AG04450 (cell line): ENCODE measurements around the gene TADA3. TPM values are rescaled to one million over a fixed set of nuclear protein-coding genes. Genes with fewer than 3 reads are reported as not detected.

Source experiments
- CTCF ChIA-PET: fragments of 300-600, 350-600 bp; formaldehyde crosslinking; extraction: SDS; loops from one replicate; lab custom pipeline; 2022; ENCODE audit warnings: antibody characterized with exemption, inconsistent platforms; lab: Charles Lee
- POLR2A ChIA-PET: fragments of 350-600 bp; formaldehyde crosslinking; extraction: SDS; loops from one replicate; lab custom pipeline; 2021; ENCODE audit warnings: antibody characterized with exemption, inconsistent platforms; lab: Yijun Ruan, JAX
- DNase-seq: peaks from one replicate; pipeline ENCODE4 v3.0.0-alpha.2; 2011; ENCODE audit warnings: low read depth, low spot score
- H3K27ac ChIP-seq: one replicate; pipeline ENCODE4 v1.5.1; 2012; ENCODE audit warnings: low read depth, low read length, control low read depth
- H3K27me3 ChIP-seq: one replicate; pipeline ENCODE4 v1.6.0; 2012; ENCODE audit warnings: low read length; ENCODE audit not compliant: control insufficient read depth, insufficient read depth
- H3K4me3 ChIP-seq: 2 replicates; pipeline ENCODE4 v1.5.1; 2011; ENCODE audit warnings: mild to moderate bottlenecking, low read depth, low read length, control low read depth
- H3K9me3 ChIP-seq: 2 replicates; pipeline ENCODE4 v1.5.1; 2012; ENCODE audit warnings: low read length; ENCODE audit not compliant: control insufficient read depth, insufficient read depth
- polyA plus RNA-seq: library from polyadenylated mRNA; depleted of rRNA; stranded (reverse); fragments of >200 nt; gene quantifications from 2 replicates; pipeline ENCODE4 v1.2.3, GENCODE V29; 2011
- TF ChIP-seq, protein P1 (sequence below): IDR thresholded peaks from 2 replicates; pipeline ENCODE4 v1.5.1; 2011; ENCODE audit warnings: low read depth, low read length, control low read depth, inconsistent platforms

TADA3 gene
- polyA plus RNA-seq, 1 experiment, result 61.8 TPM

DNA sequence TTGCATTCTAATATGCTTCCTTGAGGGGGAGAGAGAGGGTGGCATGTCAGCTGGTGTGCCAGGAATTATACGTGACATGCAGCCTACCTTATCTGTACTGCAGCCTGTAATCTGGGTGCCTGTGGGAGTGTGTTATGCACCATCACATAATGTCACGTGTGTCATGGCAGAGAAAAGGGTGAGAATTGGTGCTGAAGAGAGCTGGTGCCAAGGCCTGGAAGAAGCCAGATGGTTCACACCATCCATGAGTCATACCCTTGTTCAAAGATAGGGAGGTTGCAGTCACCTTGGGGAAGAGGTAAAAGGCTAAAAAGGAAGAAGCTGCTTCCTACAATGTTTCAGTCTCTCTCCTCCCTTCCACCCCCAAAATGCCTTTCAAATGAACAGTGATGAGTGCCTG, 55.4 kb downstream of the TADA3 start:
- Histone ChIP-seq H3K27ac (no peak overlapping the region), H3K27me3 (no peaks in the 10 kb centered on the region), H3K9me3 (no peaks in the 10 kb centered on the region; the same call in 1 of the 2 replicates), H3K4me3 (no peak overlapping the region)
- CTCF ChIA-PET, result interaction anchor here (0.6 kb wide), 1 partner anchor 233 kb away, joined by 3 read pairs; no protein-coding TSS in a partner anchor
- no peak for DNase-seq
- TF ChIP-seq, protein P1, sequence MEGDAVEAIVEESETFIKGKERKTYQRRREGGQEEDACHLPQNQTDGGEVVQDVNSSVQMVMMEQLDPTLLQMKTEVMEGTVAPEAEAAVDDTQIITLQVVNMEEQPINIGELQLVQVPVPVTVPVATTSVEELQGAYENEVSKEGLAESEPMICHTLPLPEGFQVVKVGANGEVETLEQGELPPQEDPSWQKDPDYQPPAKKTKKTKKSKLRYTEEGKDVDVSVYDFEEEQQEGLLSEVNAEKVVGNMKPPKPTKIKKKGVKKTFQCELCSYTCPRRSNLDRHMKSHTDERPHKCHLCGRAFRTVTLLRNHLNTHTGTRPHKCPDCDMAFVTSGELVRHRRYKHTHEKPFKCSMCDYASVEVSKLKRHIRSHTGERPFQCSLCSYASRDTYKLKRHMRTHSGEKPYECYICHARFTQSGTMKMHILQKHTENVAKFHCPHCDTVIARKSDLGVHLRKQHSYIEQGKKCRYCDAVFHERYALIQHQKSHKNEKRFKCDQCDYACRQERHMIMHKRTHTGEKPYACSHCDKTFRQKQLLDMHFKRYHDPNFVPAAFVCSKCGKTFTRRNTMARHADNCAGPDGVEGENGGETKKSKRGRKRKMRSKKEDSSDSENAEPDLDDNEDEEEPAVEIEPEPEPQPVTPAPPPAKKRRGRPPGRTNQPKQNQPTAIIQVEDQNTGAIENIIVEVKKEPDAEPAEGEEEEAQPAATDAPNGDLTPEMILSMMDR, result no peak
- POLR2A ChIA-PET, result no interaction called here

DNA sequence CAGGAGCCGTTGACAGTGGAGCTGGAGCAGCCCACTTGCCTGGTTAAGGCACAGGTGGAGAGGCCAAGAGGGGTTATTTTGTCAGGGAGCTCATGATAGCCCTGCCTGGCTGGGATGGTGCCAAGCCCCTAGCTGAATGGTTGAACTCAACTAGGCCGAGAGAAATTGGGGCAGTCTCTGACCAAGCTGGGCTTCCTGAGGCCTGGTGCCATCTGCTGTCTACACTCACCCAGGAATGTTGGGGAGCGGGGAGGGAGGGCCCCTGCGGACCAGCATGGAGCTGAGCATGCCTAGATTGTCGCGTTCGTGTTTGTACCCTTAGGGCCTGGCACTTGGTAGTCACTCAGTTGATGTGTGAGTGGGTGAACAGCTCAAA, 59.5 kb downstream of the TADA3 start:
- TF ChIP-seq, protein P1, result no peak
- POLR2A ChIA-PET, result interaction anchor here (0.6 kb wide), 1 partner anchor 281 kb away, joined by 4 read pairs; no protein-coding TSS in a partner anchor
- no peak overlapping the region for H3K27ac ChIP-seq
- H3K9me3 ChIP-seq, result no peaks in the 10 kb centered on the region; the same call in 1 of the 2 replicates
- H3K27me3 ChIP-seq, result no peaks in the 10 kb centered on the region
- CTCF ChIA-PET, result interaction anchor here (1.2 to 2.1 kb wide), 5 partner anchors 17 to 379 kb away, joined by 3 to 6 read pairs (median 4); no protein-coding TSS in a partner anchor
- DNase-seq, result no peak
- peak overlapping the region; percentile 92 for H3K4me3 ChIP-seq

DNA sequence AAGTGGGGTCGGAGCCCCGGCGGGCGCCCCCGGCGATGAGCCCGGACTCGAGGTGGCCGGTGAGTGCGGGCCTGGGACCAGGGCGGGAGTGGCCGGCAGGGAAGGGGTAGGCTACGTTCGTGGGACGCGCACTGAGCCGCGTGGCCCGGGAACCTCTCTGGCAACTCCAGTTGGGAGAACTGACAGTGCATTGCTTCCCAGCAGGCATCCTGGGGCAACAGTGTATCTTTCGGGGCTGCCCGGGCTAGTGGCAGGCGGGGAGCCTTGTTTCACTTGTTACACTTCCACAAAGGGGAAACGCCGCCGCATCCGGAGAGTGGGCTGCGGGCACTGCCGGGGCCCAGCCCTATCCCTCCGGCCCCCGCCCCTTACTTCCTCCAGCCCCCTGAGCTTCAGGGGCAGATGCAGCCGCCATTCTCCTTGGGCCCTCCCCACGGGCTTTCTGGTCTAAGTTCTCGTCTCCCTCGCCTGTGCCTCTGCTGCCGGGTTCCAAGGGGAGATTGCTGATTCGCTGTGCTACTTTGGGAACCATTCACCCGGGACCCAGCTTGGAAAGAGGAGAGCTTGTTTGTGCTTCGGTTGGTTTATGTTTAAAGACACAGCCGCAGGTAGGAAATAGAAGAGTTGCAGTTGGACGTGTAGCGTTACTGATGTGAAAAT, 60.1 kb downstream of the TADA3 start:
- POLR2A ChIA-PET, result interaction anchor here (1.9 to 2.0 kb wide), 2 partner anchors 17 to 61 kb away, joined by 8 to 14 read pairs; partner anchors contain the start of genes ARPC4, OGG1 and TADA3
- DNase-seq, result no peak
- Histone ChIP-seq H3K9me3 (no peaks in the 10 kb centered on the region; the same call in 1 of the 2 replicates), H3K27me3 (no peaks in the 10 kb centered on the region), H3K27ac (no peak overlapping the region), H3K4me3 (peak overlapping the region; percentile 92)
- CTCF ChIA-PET, result interaction anchor here (1.2 to 2.1 kb wide), 6 partner anchors 16 to 379 kb away, joined by 3 to 7 read pairs (median 5); no protein-coding TSS in a partner anchor
- TF ChIP-seq, protein P1, result no peak

DNA sequence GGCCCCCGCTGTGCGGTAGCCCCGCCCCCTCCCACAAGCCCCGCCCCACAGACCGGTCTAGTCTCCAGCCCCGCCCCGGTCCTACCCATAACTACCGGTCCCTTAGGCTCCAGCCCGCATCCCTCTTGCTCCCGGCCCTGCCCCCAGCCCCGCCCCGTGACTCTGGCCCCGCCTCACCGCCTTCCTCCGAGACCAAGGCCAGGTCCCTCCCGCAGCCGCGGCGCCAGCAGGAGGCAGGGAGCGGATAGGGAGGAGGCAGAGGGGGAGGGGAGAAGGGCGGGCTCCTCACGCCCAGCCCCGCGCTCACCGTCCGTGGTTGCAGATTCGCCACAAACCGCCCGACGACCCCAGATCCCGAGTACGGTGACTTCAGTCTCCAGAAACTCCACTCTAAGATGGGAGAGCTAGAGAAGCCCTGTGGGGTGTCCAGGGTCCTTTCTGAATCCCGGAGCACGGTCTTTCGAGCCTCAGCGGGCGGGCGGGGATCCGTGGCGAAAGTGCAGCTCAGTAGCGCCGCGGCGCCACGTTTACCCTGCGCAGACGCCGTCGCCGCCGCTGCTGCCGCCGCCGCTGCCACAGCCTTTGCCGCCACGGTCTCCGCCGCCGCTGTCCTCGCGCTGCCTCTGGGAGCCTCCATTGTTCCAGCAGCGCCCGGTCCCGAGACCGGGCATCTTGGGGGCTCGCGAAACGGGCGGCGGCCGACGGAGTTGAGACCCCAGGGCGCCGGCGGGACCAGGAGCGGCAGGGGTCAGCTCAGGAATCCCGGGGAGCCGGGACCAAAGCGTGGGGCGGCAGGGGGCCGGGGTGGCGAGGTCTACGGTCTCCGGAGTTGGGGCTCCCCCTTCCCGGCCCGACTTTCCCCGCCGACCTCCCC, 60.8 kb downstream of the TADA3 start, which contains the start of gene BRPF1:
Gene BRPF1 (plus strand): TSS at position 530 of the 874 bp plus-strand sequence. CDS start 2,406 bp downstream, outside the sequence.
- CTCF ChIA-PET, result interaction anchor here (0.7 to 2.3 kb wide), 3 partner anchors 16 to 228 kb away, joined by 3 to 10 read pairs (median 7); partner anchors contain the start of gene TADA3
- H3K27ac ChIP-seq, result peak within 1 kb of the TSS; percentile 99
- H3K4me3 ChIP-seq, result peak within 1 kb of the TSS; percentile 92
- peak; percentile 99 for DNase-seq
- H3K9me3 ChIP-seq, result no peaks in the 10 kb centered on the region; the same call in 1 of the 2 replicates
- POLR2A ChIA-PET, result interaction anchor here (0.6 to 2.0 kb wide), 5 partner anchors 13 to 348 kb away, joined by 3 to 14 read pairs (median 3); partner anchors contain the start of genes ARPC4, OGG1 and TADA3
- TF ChIP-seq, protein P1, result no peak
- H3K27me3 ChIP-seq, result no peaks in the 10 kb centered on the region
